OCI-LY1 (cell line): ENCODE measurements around the gene ZNF800.

Source experiments
- H2AFZ ChIP-seq: fragments of 200-600 bp; sonication (generic), shearing (Covaris generic); 2 replicates; pipeline ENCODE4 v1.6.0; 2014; ENCODE audit warnings: antibody characterized with exemption, mild to moderate bottlenecking, low read length
- H3F3A ChIP-seq: fragments of 200-600 bp; sonication (generic), shearing (Covaris generic); 2 replicates; pipeline ENCODE4 v1.6.0; 2014; ENCODE audit warnings: mild to moderate bottlenecking, antibody characterized with exemption, low read length, moderate library complexity; ENCODE audit not compliant: insufficient read depth
- H3K27ac ChIP-seq: fragments of 200-600 bp; sonication (generic); 2 replicates; pipeline ENCODE4 v1.5.1; 2014; ENCODE audit warnings: low read length, mixed run types, mild to moderate bottlenecking, low read depth; ENCODE audit not compliant: poor library complexity, severe bottlenecking
- H3K27me3 ChIP-seq: fragments of 200-600 bp; sonication (generic); 2 replicates; pipeline ENCODE4 v1.6.0; 2014; ENCODE audit warnings: antibody characterized with exemption, mild to moderate bottlenecking, low read length, moderate library complexity; ENCODE audit not compliant: insufficient read depth
- H3K36me3 ChIP-seq: fragments of 200-600 bp; sonication (generic); 2 replicates; pipeline ENCODE4 v1.6.1; 2014; ENCODE audit warnings: mild to moderate bottlenecking, antibody characterized with exemption, low read length, moderate library complexity, mixed read lengths; ENCODE audit not compliant: insufficient read depth
- H3K4me1 ChIP-seq: fragments of 200-600 bp; sonication (generic); 2 replicates; pipeline ENCODE4 v1.5.1; 2014; ENCODE audit warnings: mild to moderate bottlenecking, low read length, moderate library complexity; ENCODE audit not compliant: insufficient read depth, severe bottlenecking
- H3K4me2 ChIP-seq: fragments of 200-600 bp; sonication (generic), shearing (Covaris generic); 2 replicates; pipeline ENCODE4 v1.6.1; 2014; ENCODE audit warnings: low read length
- H3K4me3 ChIP-seq: fragments of 200-600 bp; sonication (generic); 2 replicates; pipeline ENCODE4 v1.5.1; 2014; ENCODE audit warnings: low read length, low read depth, mild to moderate bottlenecking, mixed read lengths; ENCODE audit not compliant: poor library complexity, severe bottlenecking
- H3K79me2 ChIP-seq: fragments of 200-600 bp; shearing (Covaris generic); 2 replicates; pipeline ENCODE4 v1.6.1; 2016; ENCODE audit warnings: mixed run types, low read length, mixed read lengths; ENCODE audit not compliant: insufficient read depth
- H3K9ac ChIP-seq: fragments of 200-600 bp; sonication (generic), shearing (Covaris generic); 2 replicates; pipeline ENCODE4 v1.6.1; 2014; ENCODE audit warnings: mild to moderate bottlenecking, low read length, mixed read lengths
- H3K9me2 ChIP-seq: fragments of 200-600 bp; sonication (generic), shearing (Covaris generic); 2 replicates; pipeline ENCODE4 v1.6.1; 2014; ENCODE audit warnings: low read depth, mild to moderate bottlenecking, low read length, mixed read lengths
- H3K9me3 ChIP-seq: fragments of 200-600 bp; shearing (Covaris generic); 2 replicates; pipeline ENCODE4 v1.6.1; 2014; ENCODE audit warnings: low read length, mixed read lengths
- H4K20me1 ChIP-seq: fragments of 200-600 bp; sonication (generic), shearing (Covaris generic); 2 replicates; pipeline ENCODE4 v1.6.0; 2016; ENCODE audit warnings: mild to moderate bottlenecking, low read length; ENCODE audit not compliant: insufficient read depth
- CTCF ChIP-seq: fragments of 200-600 bp; sonication (generic), shearing (Covaris generic); IDR thresholded peaks from 2 replicates; pipeline ENCODE4 v1.5.1; 2017; ENCODE audit warnings: mild to moderate bottlenecking, antibody characterized with exemption, low read length, moderate library complexity, mixed read lengths
- EZH2 ChIP-seq: fragments of 200-600 bp; sonication (generic), shearing (Covaris generic); IDR thresholded peaks from 2 replicates; pipeline ENCODE4 v1.8.0; 2017; ENCODE audit warnings: borderline replicate concordance, mixed run types, mild to moderate bottlenecking, antibody characterized with exemption, low read length, moderate library complexity, mixed read lengths

Gene ZNF800

GRCh38 chr7:127342596-127342995, 49.9 kb downstream of the ZNF800 start:
- H3F3A ChIP-seq = no peaks in the 10 kb centered on the region
- no peaks in the 10 kb centered on the region for H3K36me3 ChIP-seq

GRCh38 chr7:127338122-127338521, 54.4 kb downstream of the ZNF800 start:
- TF ChIP-seq EZH2 (no peak), CTCF (no peak)
- no peak overlapping the region for H3K4me3 ChIP-seq
- H3K9ac ChIP-seq = no peak overlapping the region
- H3F3A ChIP-seq = no peaks in the 10 kb centered on the region
- H3K27me3 ChIP-seq = no peaks in the 10 kb centered on the region
- no peak overlapping the region for H3K4me2 ChIP-seq
- no peaks in the 10 kb centered on the region for H3K36me3 ChIP-seq
- no peaks in the 10 kb centered on the region for H3K4me1 ChIP-seq
- H3K27ac ChIP-seq = no peak overlapping the region
- H3K79me2 ChIP-seq = no peaks in the 10 kb centered on the region
- H3K9me2 ChIP-seq = no peaks in the 10 kb centered on the region
- H4K20me1 ChIP-seq = no peaks in the 10 kb centered on the region
- no peak overlapping the region for H2AFZ ChIP-seq
- 0 out of 2 replicates have a peak, but pooled peaks cover 2% of the 10 kb centered on the region for H3K9me3 ChIP-seq

More at GRCh38 chr7:127342596-127342995, 49.9 kb downstream of the ZNF800 start:
- no peaks in the 10 kb centered on the region for H3K27me3 ChIP-seq
- H3K79me2 ChIP-seq = no peaks in the 10 kb centered on the region
- no peaks in the 10 kb centered on the region for H4K20me1 ChIP-seq
- H3K9me3 ChIP-seq = 0 out of 2 replicates have a peak, but pooled peaks cover 2% of the 10 kb centered on the region
- no peak overlapping the region for H3K9ac ChIP-seq
- H3K9me2 ChIP-seq = no peaks in the 10 kb centered on the region
- H3K4me3 ChIP-seq = no peak overlapping the region
- no peak for TF ChIP-seq EZH2
- TF ChIP-seq CTCF = no peak
- H3K27ac ChIP-seq = no peak overlapping the region
- H2AFZ ChIP-seq = no peak overlapping the region
- peaks cover 3% of the 10 kb centered on the region for H3K4me1 ChIP-seq
- no peak overlapping the region for H3K4me2 ChIP-seq

- H3K9me3 ChIP-seq = 0 out of 2 replicates have a peak, but pooled peaks cover 2% of the 10 kb centered on the region
- no peaks in the 10 kb centered on the region for H3K79me2 ChIP-seq
- no peak overlapping the region for H3K27ac ChIP-seq
- H3K36me3 ChIP-seq = no peaks in the 10 kb centered on the region
- H3F3A ChIP-seq = no peaks in the 10 kb centered on the region
- H3K27me3 ChIP-seq = no peaks in the 10 kb centered on the region
- H3K4me1 ChIP-seq = no peaks in the 10 kb centered on the region
- no peak overlapping the region for H2AFZ ChIP-seq
- no peaks in the 10 kb centered on the region for H4K20me1 ChIP-seq
- H3K9me2 ChIP-seq = no peaks in the 10 kb centered on the region
- H3K9ac ChIP-seq = no peak overlapping the region
- no peak overlapping the region for H3K4me3 ChIP-seq
- TF ChIP-seq EZH2 (no peak), CTCF (no peak)
- H3K4me2 ChIP-seq = no peak overlapping the region
These were observed 54.9 kb downstream of the ZNF800 start for GRCh38 chr7:127337581-127337980.
